ENCODE measurements around the gene C1orf21. TPM values are rescaled to one million over a fixed set of nuclear protein-coding genes. Genes with fewer than 3 reads are reported as not detected.
A peak's percentile ranks its signal among the peaks of the same experiment; 100 is the strongest.

C1orf21 gene
- total RNA-seq, 1 donor from 2014 or later, result 5.5 TPM

- no peak for DNase-seq (ENCODE audit: low read depth in 2 of 2)
Observed at GRCh38 chr1:184485751-184486723, 99.2 kb downstream of the C1orf21 start.

- no peak for DNase-seq (ENCODE audit: low read depth in 2 of 2)
Observed at GRCh38 chr1:184486761-184487445, 100.1 kb downstream of the C1orf21 start.

- no peak for DNase-seq (ENCODE audit: low read depth in 2 of 2)
Observed at GRCh38 chr1:184487531-184488193, 100.8 kb downstream of the C1orf21 start.

GRCh38 chr1:184489908-184490307 lies 103.1 kb downstream of the C1orf21 start:
- no peak for DNase-seq (ENCODE audit: low read depth in 2 of 2)

GRCh38 chr1:184492536-184492935 lies 105.7 kb downstream of the C1orf21 start:
- no peak for DNase-seq (ENCODE audit: low read depth in 2 of 2)

- DNase-seq (ENCODE audit: low read depth in 2 of 2), result no peak
Observed at GRCh38 chr1:184493987-184494388, 107.2 kb downstream of the C1orf21 start.

- no peak for DNase-seq (ENCODE audit: low read depth in 2 of 2)
Observed at GRCh38 chr1:184494929-184495328, 108.1 kb downstream of the C1orf21 start.

GRCh38 chr1:184497959-184498723 lies 111.3 kb downstream of the C1orf21 start:
- no peak for DNase-seq (ENCODE audit: low read depth in 2 of 2)

GRCh38 chr1:184499616-184500015 lies 112.8 kb downstream of the C1orf21 start:
- no peak for DNase-seq (ENCODE audit: low read depth in 2 of 2)

GRCh38 chr1:184502161-184502560 lies 115.3 kb downstream of the C1orf21 start:
- no peak for DNase-seq (ENCODE audit: low read depth in 2 of 2)

GRCh38 chr1:184503221-184503749 lies 116.5 kb downstream of the C1orf21 start:
- DNase-seq (ENCODE audit: low read depth in 2 of 2), result no peak

- DNase-seq (ENCODE audit: low read depth in 2 of 2), result no peak
Observed at GRCh38 chr1:184504040-184504954, 117.5 kb downstream of the C1orf21 start.

- DNase-seq (ENCODE audit: low read depth in 2 of 2), result no peak
Observed at GRCh38 chr1:184504955-184505338, 118.1 kb downstream of the C1orf21 start.

GRCh38 chr1:184506481-184506880 lies 119.7 kb downstream of the C1orf21 start:
- peak; percentile 36 to 72 for DNase-seq (ENCODE audit: low read depth in 2 of 2)

GRCh38 chr1:184507165-184507564 lies 120.3 kb downstream of the C1orf21 start:
- no peak for DNase-seq (ENCODE audit: low read depth in 2 of 2)

GRCh38 chr1:184507604-184508280 lies 120.9 kb downstream of the C1orf21 start:
- DNase-seq (ENCODE audit: low read depth in 2 of 2), result peak in 1 of 2 donors; percentile 60

GRCh38 chr1:184509105-184509504 lies 122.3 kb downstream of the C1orf21 start:
- DNase-seq (ENCODE audit: low read depth in 2 of 2), result no peak

GRCh38 chr1:184510110-184510509 lies 123.3 kb downstream of the C1orf21 start:
- DNase-seq (ENCODE audit: low read depth in 2 of 2), result no peak

- DNase-seq (ENCODE audit: low read depth in 2 of 2), result no peak
Observed at GRCh38 chr1:184512724-184513123, 125.9 kb downstream of the C1orf21 start.
